BJ (cell line): Measurements from ENCODE around the gene CDH23. TPM values are rescaled to one million over a fixed set of nuclear protein-coding genes. Genes with fewer than 3 reads are reported as not detected.

ENCODE experiments used
- CTCF ChIA-PET: fragments of 350-600 bp; formaldehyde crosslinking; extraction: SDS; loops from one replicate; lab custom pipeline; 2021; ENCODE audit warnings: antibody characterized with exemption, inconsistent platforms; lab: Yijun Ruan, JAX
- POLR2A ChIA-PET: fragments of 300-600 bp; sonication (Branson Sonifier 250); formaldehyde crosslinking; extraction: SDS; loops from one replicate; lab custom pipeline; 2021; ENCODE audit warnings: antibody characterized with exemption; lab: Charles Lee
- DNase-seq: peaks from one replicate; pipeline ENCODE4 v3.0.0-alpha.2; 2011; ENCODE audit warnings: low read depth
- H3K27me3 ChIP-seq: 2 replicates; pipeline ENCODE4 v1.6.0; 2011; ENCODE audit warnings: low read length; ENCODE audit not compliant: control insufficient read depth, insufficient read depth
- H3K36me3 ChIP-seq: 2 replicates; pipeline ENCODE4 v1.5.1; 2011; ENCODE audit warnings: low read length; ENCODE audit not compliant: control insufficient read depth, insufficient read depth
- H3K4me3 ChIP-seq: 2 replicates; pipeline ENCODE4 v1.5.1; 2011; ENCODE audit warnings: low read depth, mild to moderate bottlenecking, control low read depth, low read length
- CTCF ChIP-seq: IDR thresholded peaks from 2 replicates; pipeline ENCODE4 v1.5.1; 2011; ENCODE audit warnings: low read depth, mild to moderate bottlenecking, control low read depth, inconsistent platforms, low read length, moderate library complexity; ENCODE audit not compliant: insufficient read depth
- polyA plus RNA-seq: library from polyadenylated mRNA; depleted of rRNA; stranded (reverse); fragments of >200 nt; gene quantifications from 2 replicates; pipeline ENCODE4 v1.2.3, GENCODE V29; 2011

Gene CDH23
- polyA plus RNA-seq, 1 experiment, result 0.05 TPM

GRCh38 chr10:71809628-71810027, 412.9 kb downstream of the CDH23 start:
- DNase-seq, result no peak
- Histone ChIP-seq H3K4me3 (no peak overlapping the region), H3K27me3 (peaks cover 6% of the 10 kb centered on the region; the same call in 1 of the 2 replicates), H3K36me3 (no peaks in the 10 kb centered on the region)
- no peak for TF ChIP-seq CTCF
- ChIA-PET POLR2A (no interaction called here), CTCF (interaction anchor here (1.4 kb wide), 1 partner anchor 87 kb away, joined by 3 read pairs; no protein-coding TSS in a partner anchor)

GRCh38 chr10:71810048-71810750, 413.5 kb downstream of the CDH23 start:
- TF ChIP-seq CTCF, result no peak
- CTCF ChIA-PET, result interaction anchor here (1.4 to 4.8 kb wide), 4 partner anchors 20 to 496 kb away, joined by 5 to 23 read pairs (median 14); no protein-coding TSS in a partner anchor
- no peak overlapping the region for H3K4me3 ChIP-seq
- H3K27me3 ChIP-seq, result peaks cover 5% of the 10 kb centered on the region; the same call in 1 of the 2 replicates
- H3K36me3 ChIP-seq, result peaks cover 3% of the 10 kb centered on the region
- POLR2A ChIA-PET, result no interaction called here
- DNase-seq, result no peak

GRCh38 chr10:71811351-71811750, 414.6 kb downstream of the CDH23 start:
- TF ChIP-seq CTCF, result no peak
- POLR2A ChIA-PET, result no interaction called here
- H3K4me3 ChIP-seq, result no peak overlapping the region
- CTCF ChIA-PET, result interaction anchor here (0.6 to 4.8 kb wide), 36 partner anchors 10 to 497 kb away, joined by 3 to 23 read pairs (median 4); partner anchors contain the start of genes SLC29A3 and VSIR
- DNase-seq, result no peak
- H3K27me3 ChIP-seq, result no peaks in the 10 kb centered on the region; the same call in 1 of the 2 replicates
- H3K36me3 ChIP-seq, result peaks cover 11% of the 10 kb centered on the region

- Histone ChIP-seq H3K36me3 (peaks cover 19% of the 10 kb centered on the region), H3K27me3 (no peaks in the 10 kb centered on the region; the same call in 1 of the 2 replicates), H3K4me3 (no peak overlapping the region)
- peak; percentile 94 for TF ChIP-seq CTCF
- CTCF ChIA-PET, result interaction anchor here (0.6 to 4.8 kb wide), 47 partner anchors 10 to 498 kb away, joined by 3 to 23 read pairs (median 4); partner anchors contain the start of genes SLC29A3 and VSIR
- POLR2A ChIA-PET, result no interaction called here
- DNase-seq, result no peak
Observed at GRCh38 chr10:71812016-71812912, 415.5 kb downstream of the CDH23 start.
